Neutrophil (primary cell): ENCODE measurements around the gene CCDC73.

Source experiments
- H3K27ac ChIP-seq: fragments of 200-600 bp; sonication (generic); 2 replicates; pipeline ENCODE4 v1.5.1; 2016; ENCODE audit warnings: mild to moderate bottlenecking, moderate library complexity
- H3K27me3 ChIP-seq: fragments of 200-600 bp; sonication (generic); 2 replicates; pipeline ENCODE4 v1.6.0; 2016; ENCODE audit warnings: mild to moderate bottlenecking
- H3K36me3 ChIP-seq: fragments of 200-600 bp; sonication (generic); 2 replicates; pipeline ENCODE4 v1.5.1; 2017
- H3K4me1 ChIP-seq, 2 experiments: fragments of 200-600 bp in 1 of 2; sonication (generic) in 1 of 2; 1 replicate in 1 of 2; 2 replicates in 1 of 2; pipeline versions ENCODE4 v1.5.1 to v1.6.1; 2013 to 2016; ENCODE audit warnings: low read depth in 1 of 2, low read length in 1 of 2, mild to moderate bottlenecking in 1 of 2, moderate library complexity in 1 of 2; ENCODE audit not compliant: control insufficient read depth in 1 of 2, insufficient read depth in 1 of 2
- H3K4me3 ChIP-seq, 2 experiments: fragments of 200-600 bp in 1 of 2; sonication (generic) in 1 of 2; 1 replicate in 1 of 2; 2 replicates in 1 of 2; pipeline ENCODE4 v1.5.1; 2013 to 2016; ENCODE audit warnings: low read depth in 1 of 2, low read length in 1 of 2, mild to moderate bottlenecking in 1 of 2, moderate library complexity in 1 of 2
- H3K9me3 ChIP-seq: fragments of 200-600 bp; sonication (generic); 2 replicates; pipeline ENCODE4 v1.5.1; 2016
- TF ChIP-seq, protein P1 (sequence below): fragments of 200-600 bp; sonication (generic); IDR thresholded peaks from 2 replicates; pipeline ENCODE4 v1.5.1; 2016; ENCODE audit warnings: antibody characterized with exemption

CCDC73 gene

GRCh38 chr11:32555895-32556294 lies 238.6 kb downstream of the CCDC73 start:
- Histone ChIP-seq H3K9me3 (no peaks in the 10 kb centered on the region), H3K4me3 (no peak overlapping the region), H3K27me3 (no peaks in the 10 kb centered on the region), H3K4me1 (no peaks in the 10 kb centered on the region), H3K27ac (no peak overlapping the region), H3K36me3 (no peaks in the 10 kb centered on the region)
- TF ChIP-seq, protein P1, sequence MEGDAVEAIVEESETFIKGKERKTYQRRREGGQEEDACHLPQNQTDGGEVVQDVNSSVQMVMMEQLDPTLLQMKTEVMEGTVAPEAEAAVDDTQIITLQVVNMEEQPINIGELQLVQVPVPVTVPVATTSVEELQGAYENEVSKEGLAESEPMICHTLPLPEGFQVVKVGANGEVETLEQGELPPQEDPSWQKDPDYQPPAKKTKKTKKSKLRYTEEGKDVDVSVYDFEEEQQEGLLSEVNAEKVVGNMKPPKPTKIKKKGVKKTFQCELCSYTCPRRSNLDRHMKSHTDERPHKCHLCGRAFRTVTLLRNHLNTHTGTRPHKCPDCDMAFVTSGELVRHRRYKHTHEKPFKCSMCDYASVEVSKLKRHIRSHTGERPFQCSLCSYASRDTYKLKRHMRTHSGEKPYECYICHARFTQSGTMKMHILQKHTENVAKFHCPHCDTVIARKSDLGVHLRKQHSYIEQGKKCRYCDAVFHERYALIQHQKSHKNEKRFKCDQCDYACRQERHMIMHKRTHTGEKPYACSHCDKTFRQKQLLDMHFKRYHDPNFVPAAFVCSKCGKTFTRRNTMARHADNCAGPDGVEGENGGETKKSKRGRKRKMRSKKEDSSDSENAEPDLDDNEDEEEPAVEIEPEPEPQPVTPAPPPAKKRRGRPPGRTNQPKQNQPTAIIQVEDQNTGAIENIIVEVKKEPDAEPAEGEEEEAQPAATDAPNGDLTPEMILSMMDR = no peak

DNA sequence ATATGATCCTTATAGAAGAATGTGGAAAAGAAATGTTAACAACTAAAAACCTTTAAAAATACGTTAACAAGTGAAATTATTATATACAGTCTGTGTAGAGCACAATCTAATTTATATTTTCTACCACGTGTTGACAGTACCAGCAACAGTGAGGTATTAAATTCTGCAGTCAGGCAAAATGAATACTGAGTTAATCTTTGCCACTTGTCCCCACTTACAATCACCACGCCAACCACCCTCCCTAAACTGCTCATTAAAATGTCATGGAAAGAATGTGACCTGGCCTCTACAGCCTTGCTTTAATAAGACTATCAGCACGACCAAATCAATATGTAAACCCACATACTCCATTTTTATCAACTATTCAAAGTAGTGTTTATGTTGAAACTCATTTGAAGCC lies 239.4 kb downstream of the CCDC73 start:
- Histone ChIP-seq H3K36me3 (no peaks in the 10 kb centered on the region), H3K27ac (no peak overlapping the region), H3K4me1 (peaks cover 2 to 5% of the 10 kb centered on the region in 2 experiments), H3K4me3 (no peak overlapping the region), H3K9me3 (no peaks in the 10 kb centered on the region), H3K27me3 (no peaks in the 10 kb centered on the region)
- TF ChIP-seq, protein P1 = no peak
